Activated CD4-positive, alpha-beta T cell treated with anti-CD3 and anti-CD28 coated beads for 48 hours (primary cell): Measurements from ENCODE around the gene MLLT6.

Experiments
- DNase-seq: peaks from one replicate; pipeline ENCODE4 v3.0.0-alpha.2; 2020

The MLLT6 gene

DNA sequence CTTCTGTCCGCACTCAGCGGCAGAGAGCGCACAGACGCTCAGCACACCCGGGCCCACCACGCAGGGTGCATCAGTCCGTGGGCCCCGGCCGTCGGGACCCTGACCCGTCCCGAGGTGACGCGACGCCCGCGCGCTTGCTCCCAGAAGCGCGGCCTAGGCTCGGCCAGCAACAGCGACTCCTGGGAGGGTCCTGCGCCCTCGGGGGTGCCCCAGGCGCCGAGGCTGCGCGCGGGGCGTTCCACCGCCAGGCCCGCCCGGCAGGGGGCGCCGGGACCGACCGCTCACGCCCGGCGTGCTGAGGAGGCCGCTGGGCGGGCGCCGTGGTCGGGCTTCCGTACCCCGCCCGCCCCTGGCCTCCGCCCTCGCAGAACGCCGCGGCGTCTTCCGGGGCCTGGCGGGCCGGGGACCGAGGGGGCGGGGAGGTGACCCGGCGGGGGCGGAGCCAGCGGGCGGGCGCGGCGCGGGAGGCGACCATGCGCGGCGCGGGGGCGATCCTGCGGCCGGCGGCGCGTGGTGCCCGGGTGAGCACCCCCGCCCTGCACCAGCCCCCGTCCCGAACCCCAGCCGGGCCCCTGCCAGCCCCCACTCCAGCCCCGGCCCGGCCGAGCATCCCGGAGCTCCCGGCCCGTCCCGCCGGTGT lies 24.9 kb downstream of the MLLT6 start, which contains the start of gene CISD3:
Gene CISD3 (plus strand): TSS at position 456 of the 640 bp plus-strand sequence. CDS start 18 bp downstream, at position 474.
- peak; percentile 88 for DNase-seq

DNA sequence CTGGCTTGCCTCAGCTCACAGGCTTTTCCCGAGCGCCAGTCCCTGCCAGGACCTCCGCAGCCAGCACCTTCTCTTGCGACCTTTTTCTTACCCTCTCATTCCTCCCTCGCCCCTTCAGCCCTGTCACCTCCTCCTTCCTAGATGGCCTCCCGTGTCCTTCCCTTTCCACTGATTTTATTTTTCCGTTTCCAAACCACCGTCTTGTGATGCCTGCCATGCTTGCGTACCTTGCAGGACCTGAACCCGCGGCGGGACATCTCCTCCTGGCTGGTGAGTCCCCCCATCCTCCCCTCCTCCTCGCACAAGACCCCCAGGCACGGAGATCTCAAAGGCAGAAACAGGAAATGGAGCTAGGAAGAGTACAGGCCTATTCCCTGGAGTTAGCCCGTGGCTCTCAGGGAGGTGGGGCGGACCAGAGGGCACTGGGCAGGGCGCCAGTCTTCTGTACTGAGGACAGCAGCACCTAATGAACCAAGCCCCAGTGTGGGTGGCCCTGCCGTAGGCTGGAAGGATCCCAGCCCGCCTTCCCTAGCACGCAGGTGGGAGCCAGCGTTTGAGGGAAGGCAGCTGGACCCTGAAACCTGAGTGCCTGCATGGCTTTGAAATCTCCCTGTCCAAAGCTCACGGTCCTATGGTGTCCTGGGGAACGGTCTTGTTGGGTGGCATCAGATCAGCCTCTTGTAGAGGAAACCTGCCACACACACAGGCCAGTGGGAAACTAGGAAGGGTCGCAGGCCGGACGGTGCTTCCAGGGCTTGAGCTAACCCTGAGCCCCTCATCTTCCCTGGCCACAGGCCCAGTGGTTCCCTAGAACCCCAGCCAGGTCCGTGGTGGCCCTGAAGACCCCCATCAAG lies 25.7 kb downstream of the MLLT6 start:
- peak; percentile 39 for DNase-seq

DNA sequence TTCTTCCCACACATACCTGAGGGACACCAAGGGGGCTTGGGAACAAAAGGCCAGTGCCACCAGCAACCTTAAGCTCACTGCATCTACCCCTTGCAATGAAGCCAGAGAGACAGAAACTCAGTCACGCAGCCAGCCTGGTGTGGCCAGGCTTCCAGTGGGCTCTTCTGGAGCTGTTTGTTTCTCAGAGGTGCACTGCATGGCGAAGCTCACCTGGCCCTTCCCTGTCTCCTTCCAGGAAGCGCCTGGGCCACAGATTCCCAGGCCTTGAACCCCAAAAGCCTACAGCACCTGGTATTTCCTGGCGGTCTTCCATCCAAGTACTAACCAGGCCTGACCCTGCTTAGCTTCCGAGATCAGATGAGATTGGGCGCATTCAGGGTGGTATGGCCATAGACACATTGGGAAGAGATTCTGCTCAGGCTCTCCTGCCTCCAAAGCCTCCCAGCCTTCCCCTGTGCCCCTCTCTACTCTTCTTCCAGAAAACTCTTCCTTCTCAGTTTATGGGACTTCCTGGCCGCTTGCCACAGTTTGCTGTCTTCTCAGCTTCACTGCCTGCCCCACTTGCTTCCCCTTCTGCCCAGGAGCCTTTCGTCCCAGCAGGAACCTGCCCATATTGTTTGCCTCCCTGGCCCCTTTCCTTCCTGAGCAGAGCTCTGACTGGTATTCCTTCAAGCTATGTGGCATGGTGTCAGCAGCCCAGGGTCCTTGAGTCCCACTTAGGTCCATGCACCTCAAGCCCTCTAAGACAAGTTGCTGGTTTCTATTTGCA lies 26.6 kb downstream of the MLLT6 start:
- DNase-seq: no peak

DNA sequence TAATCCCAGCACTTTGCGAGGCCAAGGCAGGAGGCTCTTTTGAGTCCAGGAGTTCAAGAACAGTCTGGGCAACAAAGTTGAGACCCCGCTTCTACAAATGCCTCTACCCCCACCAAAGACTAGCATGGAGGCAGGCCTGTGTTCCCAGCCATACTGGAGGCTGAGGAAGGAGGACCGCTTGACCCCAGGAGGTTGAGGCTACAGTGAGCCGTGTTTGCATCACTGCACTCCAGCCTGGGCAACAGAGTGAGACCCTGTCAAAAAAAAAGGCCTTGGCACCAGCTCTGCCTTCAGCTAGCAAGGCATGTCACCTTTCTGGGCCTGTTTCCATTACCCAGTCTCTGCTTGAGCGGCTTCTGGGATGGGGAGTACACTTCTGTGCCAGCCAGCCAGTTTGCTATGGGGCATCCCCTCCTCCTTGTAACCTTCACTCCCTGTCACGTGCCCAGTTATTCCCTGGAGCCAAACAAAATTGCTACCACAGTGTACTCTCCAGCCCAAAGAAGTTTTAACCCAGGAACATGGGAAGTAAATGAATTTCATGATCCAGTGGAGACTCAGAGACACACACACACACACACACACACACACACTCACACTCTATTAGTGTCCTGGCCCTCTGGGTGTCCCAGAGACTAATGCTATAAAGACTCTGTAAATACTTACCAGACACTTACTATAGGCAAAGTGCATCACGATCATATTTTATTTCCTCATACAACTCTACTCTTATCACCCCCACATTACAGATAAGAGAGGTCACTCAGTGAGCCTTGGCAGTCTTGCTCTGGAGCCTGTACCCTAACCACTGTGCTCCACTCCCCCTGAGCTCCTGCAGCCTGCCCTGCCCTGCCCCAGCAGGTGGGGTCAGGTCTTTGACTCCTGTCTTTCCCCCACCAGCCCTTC lies 27.6 kb downstream of the MLLT6 start:
- DNase-seq: no peak

DNA sequence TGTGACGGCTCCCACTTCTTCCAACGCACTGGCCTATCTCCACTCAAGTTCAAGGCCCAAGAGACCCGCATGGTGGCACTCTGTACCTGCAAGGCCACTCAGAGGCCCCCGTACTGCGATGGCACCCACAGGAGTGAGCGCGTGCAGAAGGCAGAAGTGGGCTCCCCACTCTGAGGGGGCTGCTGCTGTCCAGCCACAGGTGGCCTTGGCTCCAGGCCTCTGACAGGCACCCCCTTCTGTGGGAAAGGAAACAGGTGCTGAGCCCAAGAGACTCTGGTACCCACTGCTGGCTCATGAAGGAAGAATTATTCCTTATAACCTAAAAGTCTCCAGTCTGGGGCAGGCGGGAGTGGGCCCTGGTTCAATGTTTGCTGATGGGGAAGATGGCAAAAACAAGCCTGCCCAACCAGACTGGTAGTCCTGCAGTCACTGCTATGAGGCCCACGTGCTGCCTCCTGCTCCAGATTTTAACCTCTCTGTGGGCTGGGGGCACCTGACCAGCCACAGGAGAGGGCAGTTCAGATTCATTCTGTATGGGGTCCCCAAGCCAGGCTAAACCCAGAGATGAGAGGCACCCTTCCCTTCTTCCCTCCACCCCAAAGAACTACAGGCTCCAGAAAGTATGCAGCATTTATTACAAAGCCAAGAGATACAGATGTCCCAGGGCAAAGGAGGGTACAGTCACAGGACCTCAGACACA lies 28.4 kb downstream of the MLLT6 start:
- no peak for DNase-seq

DNA sequence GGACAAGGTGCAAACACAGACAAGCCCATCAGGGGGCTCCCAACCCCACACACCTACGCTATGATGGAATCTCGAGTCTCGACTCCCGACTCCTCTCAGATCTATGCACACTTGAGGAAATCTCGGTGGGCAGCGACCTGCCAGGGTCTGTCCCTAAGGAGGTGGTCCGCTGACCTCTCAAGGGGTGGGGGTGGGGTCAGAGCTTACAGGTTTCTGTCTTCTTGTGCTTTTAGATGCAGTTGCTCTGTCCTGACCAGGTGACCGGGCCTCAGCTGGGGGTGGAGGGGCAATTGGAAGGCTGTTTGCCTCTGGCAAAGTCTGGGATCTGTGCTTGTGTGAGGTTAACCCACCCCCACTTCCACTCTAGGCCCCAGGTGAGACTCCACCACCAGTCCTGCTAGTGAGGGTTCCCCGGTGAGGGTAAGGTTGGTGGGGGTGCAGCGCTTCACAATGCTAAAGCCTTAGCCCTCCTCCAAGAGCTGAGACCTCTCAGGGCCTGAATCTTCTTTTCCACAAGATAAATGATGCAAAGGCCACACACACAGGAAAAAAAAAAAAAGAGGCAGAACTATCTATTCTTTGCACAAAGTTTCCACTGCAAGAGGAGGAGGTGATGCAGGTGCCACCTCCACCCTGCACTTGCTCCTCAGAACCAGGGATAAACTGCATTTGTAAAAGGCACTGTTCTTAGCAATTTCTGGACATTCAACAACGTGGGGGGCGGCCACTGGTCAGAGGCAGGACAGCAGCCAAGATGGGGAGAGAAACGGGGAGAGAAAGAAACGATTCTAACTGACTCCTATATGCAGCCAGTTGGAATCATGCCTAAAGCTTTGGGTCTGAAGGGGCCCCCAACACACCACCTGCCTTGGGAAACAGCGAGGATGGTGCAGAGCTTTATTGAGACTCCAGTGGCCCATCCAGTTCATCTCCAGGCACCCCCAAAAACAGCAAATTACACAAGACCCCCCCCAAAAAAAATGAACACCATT lies 29.2 kb downstream of the MLLT6 start:
- peak; percentile 48 for DNase-seq

DNA sequence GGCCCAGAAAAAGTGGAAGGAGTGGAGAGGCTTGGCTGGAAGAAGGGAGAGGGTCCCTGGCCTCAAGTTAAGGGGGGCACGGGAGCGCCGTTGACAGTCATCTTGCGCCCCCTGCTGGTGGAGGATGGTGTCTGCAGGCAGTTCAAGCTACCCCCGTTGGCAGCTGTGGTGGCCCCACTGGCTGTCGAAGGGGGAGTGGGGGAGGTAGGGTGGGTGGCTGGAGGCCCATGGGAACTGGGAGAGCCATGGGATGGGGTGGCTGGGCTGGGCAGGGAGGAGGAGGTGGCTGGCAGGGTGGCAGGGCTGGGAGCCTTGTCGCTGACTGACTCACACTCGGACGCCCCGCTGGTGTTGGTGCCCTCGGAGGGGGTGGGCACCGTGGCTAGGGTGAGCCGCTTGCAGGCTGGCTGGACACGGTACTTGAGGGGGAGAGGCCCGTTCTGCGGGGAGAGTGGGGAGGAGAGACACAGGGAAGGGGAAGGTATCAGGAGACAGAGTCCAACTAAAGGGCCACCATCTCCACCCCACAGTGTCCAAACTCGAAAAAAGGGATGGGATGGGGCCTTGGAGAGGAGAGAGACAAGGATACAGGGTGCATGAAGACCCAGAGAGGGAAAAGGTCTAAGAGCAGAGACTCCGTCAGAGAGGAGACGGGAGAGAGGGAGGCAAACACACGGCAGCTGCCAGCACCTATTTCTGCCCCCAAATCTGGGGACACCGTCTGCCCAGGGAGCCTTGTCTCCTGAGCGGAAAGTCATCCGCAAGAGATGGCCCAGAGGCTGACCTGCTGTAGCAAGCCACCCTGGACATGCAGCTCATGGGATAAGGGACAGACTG lies 30.3 kb downstream of the MLLT6 start:
- DNase-seq: peak; percentile 80

DNA sequence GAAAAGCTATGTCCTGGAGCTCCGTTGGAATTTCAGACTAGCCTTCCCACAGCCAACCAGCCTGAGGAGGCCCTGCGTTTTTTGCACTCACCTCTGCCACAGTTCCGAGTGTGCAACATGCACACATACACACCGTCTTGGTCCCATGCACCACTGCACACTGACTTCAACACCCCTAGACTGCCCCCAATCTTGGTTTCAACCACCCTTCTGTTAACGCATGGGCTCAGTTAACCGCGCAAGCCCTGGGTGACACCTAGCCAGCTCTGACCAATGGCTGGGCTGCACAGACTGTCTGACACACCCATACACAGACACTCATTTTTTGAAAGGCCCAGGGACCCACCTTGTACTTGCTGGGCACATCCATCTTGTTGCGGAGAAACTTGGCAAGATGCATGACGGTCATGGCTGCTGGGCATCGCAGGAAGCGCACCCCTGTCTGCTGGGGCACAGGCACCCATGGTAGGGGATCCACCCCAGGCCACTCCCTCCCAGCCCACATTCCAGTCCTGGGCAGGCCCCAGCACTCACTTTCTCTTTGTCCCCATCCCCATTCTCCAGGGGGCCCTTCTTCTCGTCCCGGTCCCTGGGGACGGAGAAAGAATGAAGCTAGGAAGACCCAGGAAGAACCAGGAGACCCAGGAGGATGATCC lies 33.1 kb downstream of the MLLT6 start:
- no peak for DNase-seq

DNA sequence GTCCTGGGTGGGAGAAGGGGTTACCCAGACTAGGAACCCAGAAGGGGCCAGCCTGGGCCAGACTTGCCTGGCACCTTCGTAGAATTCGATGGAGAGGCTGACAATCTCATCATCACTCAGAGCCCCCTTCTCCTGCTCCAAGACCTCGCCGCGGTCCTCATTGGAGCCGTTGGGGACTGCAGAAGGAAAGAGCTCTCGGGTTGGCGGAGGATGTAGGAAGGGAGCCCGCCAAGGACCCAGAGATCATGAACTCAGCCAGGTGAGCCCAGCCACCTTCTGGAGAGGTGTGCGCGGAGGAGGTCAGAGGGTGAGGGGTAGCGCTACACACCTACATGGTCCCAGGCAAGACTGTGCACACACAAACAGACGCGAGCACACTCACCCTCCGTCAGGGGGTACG lies 33.6 kb downstream of the MLLT6 start:
- no peak for DNase-seq

DNA sequence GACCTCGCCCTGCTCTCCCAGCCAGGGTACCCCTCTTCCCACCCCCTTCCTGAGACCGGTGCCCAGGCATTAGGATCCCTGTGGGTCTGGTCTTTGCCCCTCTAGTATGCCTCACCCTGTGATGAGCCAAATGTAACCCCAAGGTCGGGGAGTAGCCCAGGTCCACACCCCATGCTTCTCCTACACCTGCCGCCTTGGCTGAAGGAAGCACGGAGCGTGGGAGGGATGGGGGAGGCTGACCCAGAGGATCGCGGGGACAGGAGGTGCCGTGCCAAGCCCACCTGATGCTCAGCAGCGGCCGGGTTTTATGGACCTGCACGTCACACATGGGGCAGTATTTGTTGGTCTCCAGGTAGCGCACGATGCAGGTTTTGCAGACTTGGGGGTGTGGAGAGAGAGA lies 34.2 kb downstream of the MLLT6 start:
- DNase-seq: no peak

DNA sequence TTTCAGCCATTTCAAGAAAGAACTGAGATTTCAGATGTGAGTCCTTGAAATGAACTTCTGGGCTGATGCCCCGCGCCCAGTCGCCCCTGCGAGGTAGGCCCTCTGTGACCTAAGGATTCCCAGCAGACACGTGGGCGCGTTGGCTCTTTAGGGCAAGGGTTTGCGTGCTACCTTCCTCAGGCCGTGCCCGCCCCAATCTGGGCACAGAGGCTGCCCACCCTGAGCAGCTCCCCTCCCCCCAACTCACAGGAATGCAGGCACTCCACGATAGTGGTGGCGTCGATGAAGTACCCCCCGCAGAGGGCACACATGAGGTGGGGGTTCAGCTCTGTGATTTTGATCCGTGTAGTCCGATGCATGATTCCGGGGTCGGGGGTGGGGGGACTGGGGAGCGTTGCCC lies 35.0 kb downstream of the MLLT6 start:
- no peak for DNase-seq

DNA sequence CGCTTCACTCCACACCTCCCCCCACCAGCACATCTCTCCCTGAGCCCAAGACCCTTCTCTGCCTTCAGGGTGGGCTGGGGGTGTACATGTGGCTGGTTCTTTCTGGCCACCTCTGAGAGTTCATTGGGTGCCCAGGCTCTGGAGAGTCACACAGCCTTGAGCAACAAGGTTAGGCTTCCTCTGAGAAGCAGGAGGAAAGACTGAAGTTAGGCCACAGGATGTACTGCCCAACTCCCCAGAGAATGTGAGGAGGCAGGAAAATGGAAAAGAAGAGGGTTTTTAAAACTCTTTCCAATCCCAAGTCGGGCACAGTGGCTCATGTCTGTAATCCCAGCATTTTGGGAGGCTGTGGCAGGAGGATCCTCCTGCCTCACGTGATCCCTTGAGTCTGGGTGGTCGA lies 35.7 kb downstream of the MLLT6 start:
- no peak for DNase-seq

DNA sequence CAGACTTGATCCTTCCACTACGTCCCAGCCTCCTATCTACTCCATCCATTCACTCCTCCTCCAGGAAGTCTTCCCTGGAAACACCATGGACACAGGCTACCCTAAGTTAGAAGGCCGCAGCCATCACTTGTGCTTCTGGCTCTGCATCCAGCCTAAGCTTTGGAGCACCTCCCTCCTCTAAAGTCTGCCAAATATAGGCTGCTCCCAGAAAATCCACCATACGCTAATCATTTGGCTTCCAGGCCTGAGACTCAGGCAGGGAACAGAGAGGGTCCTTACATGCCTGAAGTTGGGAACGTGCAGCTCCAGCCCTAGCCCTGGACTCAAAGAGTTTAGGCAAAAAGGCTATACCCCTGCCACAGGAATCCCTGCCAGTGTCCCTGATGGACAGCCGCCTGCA lies 36.4 kb downstream of the MLLT6 start:
- DNase-seq: no peak

DNA sequence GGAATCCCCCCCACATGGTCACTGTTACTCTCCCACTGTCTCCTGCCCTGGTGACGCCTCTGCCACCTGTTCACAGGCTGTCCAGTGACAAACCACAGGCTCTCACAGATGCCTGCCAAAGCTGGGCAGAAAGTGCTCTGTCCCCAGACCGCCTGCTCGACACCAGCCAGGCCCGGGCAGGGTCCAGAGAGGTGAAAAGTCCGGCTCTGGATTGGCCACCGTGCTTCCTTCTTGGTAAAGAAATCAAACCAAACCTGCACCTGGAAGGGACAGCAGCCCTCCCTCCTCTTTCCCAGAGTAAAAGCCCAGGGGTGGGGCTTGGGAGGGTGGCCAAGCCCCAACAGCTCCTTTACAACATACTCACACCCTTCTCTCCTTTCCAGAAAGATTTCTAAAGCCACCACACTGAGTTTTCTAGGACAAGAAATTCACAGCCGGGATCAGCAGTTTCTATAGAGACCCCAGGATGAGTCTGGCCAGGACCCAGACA lies 36.9 kb downstream of the MLLT6 start:
- no peak for DNase-seq

DNA sequence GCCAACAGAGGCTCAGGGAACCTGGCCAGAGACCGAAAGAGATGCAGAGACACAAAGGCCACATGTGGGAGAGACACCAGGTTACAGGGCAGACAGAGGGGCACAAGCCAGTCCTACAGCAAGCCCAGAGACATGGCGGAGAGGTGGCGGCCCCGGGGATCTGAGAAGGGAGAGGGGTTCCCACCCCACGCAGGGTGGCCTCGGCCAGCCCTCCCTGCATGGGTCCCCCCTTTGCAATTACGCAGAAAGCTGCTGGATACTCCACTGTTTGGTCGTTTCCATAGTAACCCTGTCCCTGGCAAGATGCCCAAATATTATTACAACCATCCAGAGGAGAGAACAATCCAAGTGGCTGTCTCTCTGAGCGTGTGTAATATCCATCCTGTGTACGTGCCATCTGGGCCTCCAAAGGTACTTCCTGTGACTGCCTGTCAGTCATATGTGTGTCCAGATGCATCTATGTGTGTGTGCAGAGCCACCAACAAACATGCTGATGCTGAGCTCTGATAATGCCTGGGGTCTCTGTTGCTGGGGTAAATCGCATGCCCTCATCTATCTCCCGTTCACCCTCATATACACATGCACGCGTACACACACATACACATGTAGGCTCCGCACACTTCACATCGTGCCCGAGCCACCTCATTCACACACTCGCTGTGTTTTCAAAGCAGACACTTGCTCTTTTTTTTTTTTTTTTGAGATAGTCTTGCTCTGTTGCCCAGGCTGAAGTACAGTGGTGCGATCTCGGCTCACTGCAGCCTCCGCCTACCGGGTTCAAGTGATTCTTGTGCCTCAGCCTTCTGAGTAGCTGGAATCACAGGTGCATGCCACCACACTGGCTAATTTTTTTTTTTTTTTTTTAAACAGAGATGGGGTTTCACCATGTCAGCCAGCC lies 37.6 kb downstream of the MLLT6 start:
- DNase-seq: no peak

DNA sequence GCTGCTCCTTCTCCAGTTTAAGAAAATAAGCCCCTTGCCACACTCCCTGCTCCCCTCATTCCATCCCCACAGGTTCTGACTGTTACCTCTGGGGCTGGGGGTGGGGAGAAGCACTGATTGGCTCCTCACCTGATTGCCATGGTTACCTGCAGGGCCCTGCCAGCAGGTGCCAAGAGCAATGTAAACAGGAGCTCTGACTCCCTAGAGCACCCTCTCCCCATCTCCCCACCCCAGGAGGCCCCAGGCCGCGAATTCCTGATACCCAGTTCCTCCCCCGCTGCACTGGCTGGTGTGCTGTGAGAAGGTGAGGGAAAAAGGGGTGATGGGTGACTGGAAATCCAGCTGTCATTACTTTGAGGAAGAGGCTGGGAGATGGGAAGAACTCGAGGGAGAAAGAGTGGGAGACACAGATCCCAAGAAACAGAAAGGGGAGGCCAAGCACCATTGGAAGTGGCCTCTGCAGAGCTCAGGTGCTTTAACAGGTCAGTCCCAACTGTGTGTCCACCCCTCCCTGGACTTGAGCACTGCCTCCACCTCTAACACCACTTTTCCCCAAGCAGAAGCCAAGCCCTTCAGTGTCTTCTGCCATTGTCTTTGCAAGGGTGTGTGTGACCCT lies 38.6 kb downstream of the MLLT6 start:
- no peak for DNase-seq

DNA sequence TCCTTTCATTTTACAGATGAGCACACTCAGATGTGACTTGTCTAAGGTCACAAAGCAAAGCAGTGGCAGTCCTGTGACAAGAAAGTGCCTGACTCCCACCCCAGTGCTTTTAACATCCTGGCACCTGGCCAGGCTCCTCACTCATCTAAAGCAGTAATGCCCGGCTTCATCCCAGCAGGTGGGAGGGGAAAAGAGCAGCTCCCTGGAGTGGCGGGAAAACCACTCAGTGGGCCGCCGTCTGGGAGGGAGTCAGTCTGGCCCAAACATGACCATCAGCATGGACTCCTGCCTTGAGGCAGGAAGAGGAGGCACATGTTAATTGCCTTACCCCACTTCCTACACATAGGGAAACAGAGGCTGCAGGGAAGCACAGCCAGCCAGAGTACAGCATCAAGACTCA lies 40.5 kb downstream of the MLLT6 start:
- DNase-seq: no peak
